Measurements from ENCODE around the gene ARHGEF12. TPM values are rescaled to one million over a fixed set of nuclear protein-coding genes. Genes with fewer than 3 reads are reported as not detected.

ARHGEF12 gene
- total RNA-seq, 1 donor from 2014 or later = 59.5 TPM

DNA sequence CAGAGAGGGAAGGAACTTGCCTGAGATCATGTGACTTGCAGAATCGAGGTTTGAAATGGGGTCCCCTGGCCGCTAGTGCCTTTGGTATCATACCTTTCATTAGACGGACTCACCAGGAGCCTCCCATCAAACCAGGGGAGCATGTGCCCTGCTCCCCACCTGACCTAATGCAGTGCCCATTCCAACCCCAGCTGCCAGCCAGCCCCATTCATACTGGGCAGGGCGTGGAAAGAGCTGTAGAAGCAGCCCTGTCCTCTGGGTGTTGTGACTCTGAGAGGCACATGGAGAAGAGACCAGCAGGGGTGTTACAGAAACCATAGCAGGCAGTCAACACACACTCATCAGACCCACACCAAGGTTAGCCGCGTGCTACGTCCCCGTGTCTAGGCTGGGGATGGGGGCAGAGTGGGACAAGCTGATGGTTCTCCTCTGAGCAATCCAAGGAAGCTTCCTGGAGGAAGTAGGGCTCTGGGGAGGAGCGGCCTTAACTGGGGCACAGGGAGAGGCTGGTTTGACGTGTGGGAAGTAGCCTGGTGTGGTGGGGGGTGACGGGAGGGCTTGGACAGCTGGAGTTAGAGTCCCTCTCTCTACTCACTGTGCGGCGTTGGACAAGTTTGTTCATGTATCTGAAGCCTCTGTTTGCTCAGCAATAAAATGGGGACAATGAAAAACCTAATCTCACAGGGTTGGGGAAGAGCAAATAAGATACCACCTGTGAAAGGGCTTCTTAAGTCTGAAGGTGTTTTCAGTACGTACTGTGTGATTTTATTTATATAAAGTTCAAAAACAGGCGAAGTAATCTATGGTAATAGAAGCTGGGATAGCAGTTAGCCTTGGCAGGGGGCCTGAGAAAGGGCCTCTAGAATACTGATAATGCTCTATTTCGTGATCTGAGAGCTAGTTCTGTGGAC lies 189.3 kb downstream of the ARHGEF12 start:
- Histone ChIP-seq H3K27me3 (ENCODE audit: control insufficient read depth in 3 of 3, insufficient read depth in 3 of 3, low read length in 3 of 3) (peaks cover 18 to 39% (median 37%) of the 10 kb centered on the region in 3 donors), H3K4me3 (ENCODE audit: low read length in 3 of 3) (no peak overlapping the region), H3K27ac (ENCODE audit: low read depth, low read length) (no peak overlapping the region), H3K9ac (ENCODE audit: low read depth in 1 of 3, low read length in 3 of 3) (no peak overlapping the region), H3K9me3 (ENCODE audit: control insufficient read depth in 3 of 3, low read length in 3 of 3) (no peaks in the 10 kb centered on the region), H3K4me1 (ENCODE audit: control insufficient read depth in 3 of 3, insufficient read depth in 3 of 3, low read length in 3 of 3) (no peaks in the 10 kb centered on the region), H3K36me3 (ENCODE audit: control insufficient read depth in 3 of 3, insufficient read depth in 3 of 3, low read length in 3 of 3) (no peaks in the 10 kb centered on the region)

DNA sequence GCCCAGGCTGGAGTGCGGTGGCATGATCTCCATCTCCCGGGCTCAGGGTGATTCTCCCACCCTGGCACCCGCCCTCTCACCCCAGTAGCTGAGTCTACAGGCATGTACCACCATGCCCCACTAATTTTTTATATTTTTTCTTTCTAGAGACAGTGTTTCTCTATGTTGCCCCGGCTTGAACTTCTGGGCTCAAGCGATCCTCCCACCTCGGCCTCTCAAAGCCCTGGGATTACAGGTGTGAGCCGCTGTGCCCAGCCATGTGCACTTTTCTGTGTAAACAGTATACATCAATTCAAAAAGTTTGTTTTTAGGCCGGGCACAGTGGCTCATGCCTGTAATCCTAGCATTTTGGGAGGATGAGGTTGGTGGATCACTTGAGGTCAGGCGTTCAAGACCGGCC lies 190.0 kb downstream of the ARHGEF12 start:
- peaks cover 18 to 41% (median 37%) of the 10 kb centered on the region in 3 donors for H3K27me3 ChIP-seq (ENCODE audit: control insufficient read depth in 3 of 3, insufficient read depth in 3 of 3, low read length in 3 of 3)
- H3K9ac ChIP-seq (ENCODE audit: low read depth in 1 of 3, low read length in 3 of 3) = no peak overlapping the region
- H3K4me3 ChIP-seq (ENCODE audit: low read length in 3 of 3) = no peak overlapping the region
- no peaks in the 10 kb centered on the region for H3K4me1 ChIP-seq (ENCODE audit: control insufficient read depth in 3 of 3, insufficient read depth in 3 of 3, low read length in 3 of 3)
- no peaks in the 10 kb centered on the region for H3K9me3 ChIP-seq (ENCODE audit: control insufficient read depth in 3 of 3, low read length in 3 of 3)
- no peak overlapping the region for H3K27ac ChIP-seq (ENCODE audit: low read depth, low read length)
- no peaks in the 10 kb centered on the region for H3K36me3 ChIP-seq (ENCODE audit: control insufficient read depth in 3 of 3, insufficient read depth in 3 of 3, low read length in 3 of 3)

DNA sequence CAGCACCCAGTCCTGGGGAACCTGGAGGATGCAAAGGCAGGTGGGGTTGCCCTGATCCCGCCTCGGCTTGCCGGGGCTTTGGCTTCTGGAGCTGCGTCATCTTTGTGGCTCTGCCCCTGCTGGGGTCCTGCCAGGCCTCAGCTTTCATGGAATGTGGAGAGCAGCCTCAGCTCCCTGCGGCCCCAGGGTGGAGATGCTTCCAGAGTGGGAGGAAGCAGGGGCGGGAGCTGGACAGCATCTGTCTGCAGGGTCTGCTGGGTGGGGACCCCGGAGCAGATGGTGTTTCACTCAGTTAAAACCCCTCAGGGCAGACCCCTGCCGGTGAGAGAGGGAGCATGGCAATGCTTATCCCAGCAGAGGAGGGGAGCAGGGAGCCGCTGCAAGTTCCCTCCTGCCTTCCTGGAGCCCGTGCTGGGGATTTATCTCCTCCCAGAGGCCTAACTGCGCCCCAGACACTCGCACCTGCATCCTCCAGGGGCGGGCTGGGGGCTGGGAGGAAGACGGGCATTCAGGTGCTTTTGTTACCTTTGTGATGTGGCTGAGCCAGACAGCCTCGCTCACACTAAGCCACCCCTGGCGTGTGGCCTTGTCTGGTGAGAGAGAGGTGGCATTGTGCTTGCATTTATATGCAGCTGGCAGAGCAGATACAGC lies 191.0 kb downstream of the ARHGEF12 start:
- no peaks in the 10 kb centered on the region for H3K9me3 ChIP-seq (ENCODE audit: control insufficient read depth in 3 of 3, low read length in 3 of 3)
- peaks cover 21 to 46% (median 43%) of the 10 kb centered on the region in 3 donors for H3K27me3 ChIP-seq (ENCODE audit: control insufficient read depth in 3 of 3, insufficient read depth in 3 of 3, low read length in 3 of 3)
- no peak overlapping the region for H3K27ac ChIP-seq (ENCODE audit: low read depth, low read length)
- H3K4me1 ChIP-seq (ENCODE audit: control insufficient read depth in 3 of 3, insufficient read depth in 3 of 3, low read length in 3 of 3) = no peaks in the 10 kb centered on the region
- no peaks in the 10 kb centered on the region for H3K36me3 ChIP-seq (ENCODE audit: control insufficient read depth in 3 of 3, insufficient read depth in 3 of 3, low read length in 3 of 3)
- no peak overlapping the region for H3K9ac ChIP-seq (ENCODE audit: low read depth in 1 of 3, low read length in 3 of 3)
- H3K4me3 ChIP-seq (ENCODE audit: low read length in 3 of 3) = no peak overlapping the region

DNA sequence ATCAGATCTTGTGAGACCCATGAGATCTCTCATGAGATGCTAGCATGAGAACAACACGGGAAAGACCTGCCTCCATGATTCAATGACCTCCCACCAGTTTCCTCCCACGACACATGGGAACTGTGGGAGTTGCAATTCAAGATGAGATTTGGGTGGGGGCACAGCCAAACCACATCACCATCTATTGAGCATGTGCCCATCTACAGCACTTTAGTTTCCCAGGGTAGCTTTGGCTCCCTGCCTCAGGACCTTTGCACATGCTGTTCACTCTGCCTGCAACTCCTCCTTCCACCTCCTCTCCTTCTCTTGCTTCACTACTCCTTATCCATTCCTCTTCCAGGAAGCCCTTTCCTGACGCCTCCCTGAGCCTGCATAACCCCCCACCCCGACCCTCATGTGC lies 192.5 kb downstream of the ARHGEF12 start:
- Histone ChIP-seq H3K9ac (ENCODE audit: low read depth in 1 of 3, low read length in 3 of 3) (no peak overlapping the region), H3K36me3 (ENCODE audit: control insufficient read depth in 3 of 3, insufficient read depth in 3 of 3, low read length in 3 of 3) (no peaks in the 10 kb centered on the region), H3K4me1 (ENCODE audit: control insufficient read depth in 3 of 3, insufficient read depth in 3 of 3, low read length in 3 of 3) (no peaks in the 10 kb centered on the region), H3K4me3 (ENCODE audit: low read length in 3 of 3) (no peak overlapping the region), H3K27ac (ENCODE audit: low read depth, low read length) (no peak overlapping the region), H3K27me3 (ENCODE audit: control insufficient read depth in 3 of 3, insufficient read depth in 3 of 3, low read length in 3 of 3) (peaks cover 21 to 35% (median 34%) of the 10 kb centered on the region in 3 donors), H3K9me3 (ENCODE audit: control insufficient read depth in 3 of 3, low read length in 3 of 3) (no peaks in the 10 kb centered on the region)

DNA sequence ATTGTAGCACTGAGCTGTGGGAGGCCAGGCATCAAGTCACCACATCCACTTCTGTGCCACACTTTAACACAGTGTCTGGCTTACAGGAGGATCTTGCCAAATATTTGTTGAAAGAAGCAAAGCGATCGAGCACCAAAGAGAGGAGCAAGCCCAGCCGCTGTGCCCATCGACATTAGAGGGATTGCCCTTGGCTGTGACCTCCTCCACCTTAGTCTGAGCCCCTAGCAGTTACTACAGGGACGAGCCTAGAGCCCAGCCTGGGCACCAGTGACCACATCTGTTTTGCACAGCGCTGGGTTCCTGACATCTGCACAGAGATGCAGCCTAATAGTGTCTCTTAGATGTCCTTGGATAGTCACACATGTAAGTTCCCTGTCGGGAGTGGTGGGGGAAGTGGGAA lies 193.0 kb downstream of the ARHGEF12 start:
- Histone ChIP-seq H3K27ac (ENCODE audit: low read depth, low read length) (no peak overlapping the region), H3K4me3 (ENCODE audit: low read length in 3 of 3) (no peak overlapping the region), H3K4me1 (ENCODE audit: control insufficient read depth in 3 of 3, insufficient read depth in 3 of 3, low read length in 3 of 3) (no peaks in the 10 kb centered on the region), H3K9ac (ENCODE audit: low read depth in 1 of 3, low read length in 3 of 3) (no peak overlapping the region), H3K36me3 (ENCODE audit: control insufficient read depth in 3 of 3, insufficient read depth in 3 of 3, low read length in 3 of 3) (no peaks in the 10 kb centered on the region), H3K9me3 (ENCODE audit: control insufficient read depth in 3 of 3, low read length in 3 of 3) (no peaks in the 10 kb centered on the region), H3K27me3 (ENCODE audit: control insufficient read depth in 3 of 3, insufficient read depth in 3 of 3, low read length in 3 of 3) (peaks cover 21 to 35% (median 34%) of the 10 kb centered on the region in 3 donors)

DNA sequence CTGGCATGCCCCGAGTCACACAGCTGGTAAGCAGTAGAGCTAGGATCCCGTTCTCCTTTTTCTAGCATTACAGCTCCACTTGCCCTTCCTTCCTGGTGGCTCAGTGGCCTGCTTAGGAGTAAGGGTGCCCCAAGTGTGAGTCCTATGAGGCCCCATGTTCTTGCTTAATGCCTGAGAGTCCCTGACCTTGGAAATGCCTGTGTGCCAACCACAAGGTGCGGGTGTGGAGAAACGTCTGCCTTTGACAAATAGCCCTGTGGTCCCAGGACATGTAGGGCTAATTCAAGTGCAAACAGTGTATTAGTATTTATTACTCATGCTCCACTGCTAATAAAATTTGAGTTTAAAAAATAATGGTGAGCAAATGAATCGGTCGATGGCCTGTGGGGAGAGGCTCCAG lies 193.7 kb downstream of the ARHGEF12 start:
- H3K4me3 ChIP-seq (ENCODE audit: low read length in 3 of 3) = no peak overlapping the region
- no peak overlapping the region for H3K9ac ChIP-seq (ENCODE audit: low read depth in 1 of 3, low read length in 3 of 3)
- no peak overlapping the region for H3K27ac ChIP-seq (ENCODE audit: low read depth, low read length)
- H3K4me1 ChIP-seq (ENCODE audit: control insufficient read depth in 3 of 3, insufficient read depth in 3 of 3, low read length in 3 of 3) = no peaks in the 10 kb centered on the region
- no peaks in the 10 kb centered on the region for H3K36me3 ChIP-seq (ENCODE audit: control insufficient read depth in 3 of 3, insufficient read depth in 3 of 3, low read length in 3 of 3)
- H3K9me3 ChIP-seq (ENCODE audit: control insufficient read depth in 3 of 3, low read length in 3 of 3) = no peaks in the 10 kb centered on the region
- peaks cover 17 to 29% (median 27%) of the 10 kb centered on the region in 3 donors for H3K27me3 ChIP-seq (ENCODE audit: control insufficient read depth in 3 of 3, insufficient read depth in 3 of 3, low read length in 3 of 3)

DNA sequence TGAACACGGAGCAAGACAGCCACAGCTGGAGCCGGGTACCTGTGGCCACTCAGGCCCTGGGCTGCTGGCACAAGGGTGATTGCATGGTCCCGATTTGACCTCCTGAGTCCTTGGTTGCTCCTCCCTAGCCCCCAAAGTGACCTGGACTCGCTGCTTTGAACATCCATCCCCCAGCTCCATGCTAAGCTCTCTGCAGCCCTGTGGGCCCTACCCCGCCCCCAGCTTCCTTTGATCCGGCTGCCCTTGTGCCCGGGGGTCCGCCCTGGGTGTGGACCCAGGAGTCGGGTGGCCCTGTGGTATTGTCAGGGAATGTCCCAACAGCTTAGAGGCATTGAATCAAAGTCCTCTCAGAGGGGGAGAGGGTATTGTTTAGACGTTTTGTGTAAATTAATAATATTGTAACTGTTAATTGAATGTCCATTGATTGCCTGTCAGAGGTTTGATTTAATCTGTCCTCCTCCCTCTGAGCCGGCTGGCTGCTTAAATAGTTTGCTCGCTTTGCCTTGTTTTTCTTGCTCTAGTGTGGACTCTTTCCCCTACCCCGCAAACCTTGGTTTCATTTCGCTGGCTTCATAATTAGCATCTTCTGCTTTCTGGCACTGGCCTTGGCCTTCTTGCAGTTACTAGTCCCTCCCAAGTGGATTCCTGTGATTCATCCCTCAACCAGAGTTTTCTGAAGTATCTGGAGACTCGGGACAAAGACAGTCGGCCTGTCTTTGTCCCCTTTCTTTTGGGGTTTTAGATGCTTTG lies 196.0 kb downstream of the ARHGEF12 start:
- no peaks in the 10 kb centered on the region for H3K9me3 ChIP-seq (ENCODE audit: control insufficient read depth in 3 of 3, low read length in 3 of 3)
- H3K4me1 ChIP-seq (ENCODE audit: control insufficient read depth in 3 of 3, insufficient read depth in 3 of 3, low read length in 3 of 3) = no peaks in the 10 kb centered on the region
- H3K4me3 ChIP-seq (ENCODE audit: low read length in 3 of 3) = no peak overlapping the region
- no peak overlapping the region for H3K9ac ChIP-seq (ENCODE audit: low read depth in 1 of 3, low read length in 3 of 3)
- H3K27me3 ChIP-seq (ENCODE audit: control insufficient read depth in 3 of 3, insufficient read depth in 3 of 3, low read length in 3 of 3) = peaks cover 8 to 19% (median 13%) of the 10 kb centered on the region in 3 donors
- no peak overlapping the region for H3K27ac ChIP-seq (ENCODE audit: low read depth, low read length)
- no peaks in the 10 kb centered on the region for H3K36me3 ChIP-seq (ENCODE audit: control insufficient read depth in 3 of 3, insufficient read depth in 3 of 3, low read length in 3 of 3)

DNA sequence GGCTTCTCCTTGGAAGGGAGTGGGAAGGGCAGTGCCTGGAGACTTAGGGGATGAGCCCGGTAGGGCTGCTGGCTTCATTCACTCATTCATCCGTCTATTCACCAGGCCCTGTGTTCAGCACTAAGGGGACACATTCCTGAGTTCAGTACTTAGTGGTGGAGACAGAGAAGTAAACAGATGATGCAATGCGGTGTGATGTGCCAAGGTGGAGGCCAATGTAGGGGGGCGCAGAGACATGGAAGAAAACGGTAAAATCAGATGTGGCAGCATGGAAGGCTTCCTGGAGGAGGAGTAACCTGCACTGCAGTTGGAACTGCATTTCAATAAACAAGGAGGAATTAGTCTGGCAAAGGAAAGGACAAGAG lies 196.6 kb downstream of the ARHGEF12 start:
- Histone ChIP-seq H3K4me1 (ENCODE audit: control insufficient read depth in 3 of 3, insufficient read depth in 3 of 3, low read length in 3 of 3) (no peaks in the 10 kb centered on the region), H3K9me3 (ENCODE audit: control insufficient read depth in 3 of 3, low read length in 3 of 3) (no peaks in the 10 kb centered on the region), H3K27me3 (ENCODE audit: control insufficient read depth in 3 of 3, insufficient read depth in 3 of 3, low read length in 3 of 3) (peaks cover 7 to 19% (median 8%) of the 10 kb centered on the region in 3 donors), H3K27ac (ENCODE audit: low read depth, low read length) (no peak overlapping the region), H3K9ac (ENCODE audit: low read depth in 1 of 3, low read length in 3 of 3) (no peak overlapping the region), H3K36me3 (ENCODE audit: control insufficient read depth in 3 of 3, insufficient read depth in 3 of 3, low read length in 3 of 3) (no peaks in the 10 kb centered on the region), H3K4me3 (ENCODE audit: low read length in 3 of 3) (no peak overlapping the region)

DNA sequence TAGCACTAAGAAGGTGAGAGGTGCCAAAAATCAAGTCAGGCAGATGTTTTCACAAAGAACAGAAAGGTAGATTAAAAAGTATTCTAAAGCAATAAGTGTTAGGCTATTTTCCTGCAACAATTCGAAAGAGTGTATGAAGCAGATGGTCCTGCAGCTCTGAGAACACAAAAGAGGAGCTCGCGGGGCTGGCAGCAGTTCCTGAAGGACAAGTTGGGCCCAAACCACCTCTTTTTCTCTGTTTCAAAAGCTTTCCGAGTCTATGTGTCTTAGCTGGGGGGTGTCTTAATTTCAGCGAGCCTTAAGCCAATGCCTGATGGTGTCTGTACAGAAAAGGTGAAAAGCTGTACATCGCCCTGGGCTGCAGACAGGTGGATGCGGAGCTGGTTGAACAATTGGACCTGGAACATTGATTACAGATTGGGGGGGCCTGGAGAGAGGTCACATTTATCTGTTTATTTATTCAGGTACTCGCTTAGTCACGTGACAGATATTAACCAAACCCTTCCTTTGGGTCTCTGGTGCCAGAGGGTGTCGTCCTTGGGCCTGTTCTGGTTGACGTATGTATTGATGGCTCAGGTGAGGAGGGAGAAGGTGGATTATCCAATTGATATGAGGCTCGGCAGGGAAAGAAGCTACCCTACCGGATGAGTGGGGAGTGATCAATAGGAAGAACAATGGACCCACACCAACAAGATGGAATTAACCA lies 200.0 kb downstream of the ARHGEF12 start:
- H3K27me3 ChIP-seq (ENCODE audit: control insufficient read depth in 3 of 3, insufficient read depth in 3 of 3, low read length in 3 of 3) = peaks cover 3 to 6% (median 5%) of the 10 kb centered on the region in 3 donors
- no peaks in the 10 kb centered on the region for H3K4me1 ChIP-seq (ENCODE audit: control insufficient read depth in 3 of 3, insufficient read depth in 3 of 3, low read length in 3 of 3)
- H3K36me3 ChIP-seq (ENCODE audit: control insufficient read depth in 3 of 3, insufficient read depth in 3 of 3, low read length in 3 of 3) = no peaks in the 10 kb centered on the region
- no peak overlapping the region for H3K4me3 ChIP-seq (ENCODE audit: low read length in 3 of 3)
- H3K27ac ChIP-seq (ENCODE audit: low read depth, low read length) = no peak overlapping the region
- no peak overlapping the region for H3K9ac ChIP-seq (ENCODE audit: low read depth in 1 of 3, low read length in 3 of 3)
- H3K9me3 ChIP-seq (ENCODE audit: control insufficient read depth in 3 of 3, low read length in 3 of 3) = no peaks in the 10 kb centered on the region
